Endothelial cell (in vitro differentiated cells): ENCODE measurements around the gene CTNNA3. TPM values are rescaled to one million over a fixed set of nuclear protein-coding genes. Genes with fewer than 3 reads are reported as not detected.
A peak's percentile ranks its signal among the peaks of the same experiment; 100 is the strongest.
"Not testable (repeated sequence)": the region's sequence is repeated elsewhere in the genome, so short reads cannot be mapped to it uniquely, and the experiment has no call there.

Experiments
- DNase-seq: peaks from one replicate; pipeline ENCODE4 v3.0.0; 2021; ENCODE audit warnings: low spot score
- H3K27ac Mint-ChIP-seq: one replicate; pipeline ENCODE4 v1.8.0; 2021; ENCODE audit warnings: mixed read lengths, inconsistent platforms; ENCODE audit not compliant: unreplicated experiment
- H3K27me3 Mint-ChIP-seq: one replicate; pipeline ENCODE4 v1.8.0; 2021; ENCODE audit warnings: mild to moderate bottlenecking, moderate library complexity, mixed read lengths, inconsistent platforms; ENCODE audit not compliant: unreplicated experiment
- H3K36me3 Mint-ChIP-seq: one replicate; pipeline ENCODE4 v1.8.0; 2021; ENCODE audit warnings: mild to moderate bottlenecking, low read depth, mixed read lengths, inconsistent platforms; ENCODE audit not compliant: unreplicated experiment
- H3K4me1 Mint-ChIP-seq: one replicate; pipeline ENCODE4 v1.8.0; 2021; ENCODE audit warnings: mild to moderate bottlenecking, mixed read lengths, inconsistent platforms; ENCODE audit not compliant: unreplicated experiment
- H3K4me3 Mint-ChIP-seq: one replicate; pipeline ENCODE4 v1.8.0; 2021; ENCODE audit warnings: mild to moderate bottlenecking, mixed read lengths, inconsistent platforms; ENCODE audit not compliant: unreplicated experiment
- H3K9me3 Mint-ChIP-seq: one replicate; pipeline ENCODE4 v1.8.0; 2021; ENCODE audit warnings: mixed read lengths, inconsistent platforms; ENCODE audit not compliant: unreplicated experiment
- total RNA-seq: library from RNA; stranded (reverse); fragmentation: NEBNext Ultra II Directional; extraction: Animal tissue kit (Norgen Biotek cat#: 25700); gene quantifications from one replicate; pipeline ENCODE4 v1.2.1, GENCODE V29; 2021; ENCODE audit not compliant: unreplicated experiment
- TF ChIP-seq, protein P1 (sequence below): fragments of 200-600 bp; sonication (generic); IDR thresholded peaks from one replicate; pipeline ENCODE4 v1.5.0; 2021; ENCODE audit warnings: antibody characterized with exemption; ENCODE audit not compliant: unreplicated experiment

Gene CTNNA3
- total RNA-seq, 1 donor from 2014 or later = 2.3 TPM

DNA sequence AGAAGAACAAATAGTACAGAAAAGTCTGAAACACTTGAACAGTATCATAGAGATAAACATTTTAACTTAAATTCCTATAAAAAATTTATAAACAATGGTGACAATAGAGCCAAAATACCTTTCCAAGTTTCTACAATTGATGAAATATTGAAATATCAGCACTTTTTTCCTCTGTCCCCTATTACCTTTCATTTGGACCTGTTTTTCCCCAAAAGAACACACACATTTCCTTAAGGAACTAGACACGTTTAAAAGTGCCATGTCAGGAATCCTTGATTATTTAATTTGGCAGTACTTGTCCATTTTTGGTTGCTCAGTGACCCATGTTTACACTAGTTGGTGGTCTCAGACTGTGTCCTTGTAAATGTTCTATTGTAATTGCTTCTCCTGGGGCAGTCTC is 162.6 kb downstream of the CTNNA3 start:
- no peaks in the 10 kb centered on the region for H3K27me3 Mint-ChIP-seq
- DNase-seq = no peak
- no peaks in the 10 kb centered on the region for H3K4me1 Mint-ChIP-seq
- H3K27ac Mint-ChIP-seq = no peak overlapping the region
- TF ChIP-seq, protein P1, sequence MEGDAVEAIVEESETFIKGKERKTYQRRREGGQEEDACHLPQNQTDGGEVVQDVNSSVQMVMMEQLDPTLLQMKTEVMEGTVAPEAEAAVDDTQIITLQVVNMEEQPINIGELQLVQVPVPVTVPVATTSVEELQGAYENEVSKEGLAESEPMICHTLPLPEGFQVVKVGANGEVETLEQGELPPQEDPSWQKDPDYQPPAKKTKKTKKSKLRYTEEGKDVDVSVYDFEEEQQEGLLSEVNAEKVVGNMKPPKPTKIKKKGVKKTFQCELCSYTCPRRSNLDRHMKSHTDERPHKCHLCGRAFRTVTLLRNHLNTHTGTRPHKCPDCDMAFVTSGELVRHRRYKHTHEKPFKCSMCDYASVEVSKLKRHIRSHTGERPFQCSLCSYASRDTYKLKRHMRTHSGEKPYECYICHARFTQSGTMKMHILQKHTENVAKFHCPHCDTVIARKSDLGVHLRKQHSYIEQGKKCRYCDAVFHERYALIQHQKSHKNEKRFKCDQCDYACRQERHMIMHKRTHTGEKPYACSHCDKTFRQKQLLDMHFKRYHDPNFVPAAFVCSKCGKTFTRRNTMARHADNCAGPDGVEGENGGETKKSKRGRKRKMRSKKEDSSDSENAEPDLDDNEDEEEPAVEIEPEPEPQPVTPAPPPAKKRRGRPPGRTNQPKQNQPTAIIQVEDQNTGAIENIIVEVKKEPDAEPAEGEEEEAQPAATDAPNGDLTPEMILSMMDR = no peak
- H3K36me3 Mint-ChIP-seq = peaks cover 4% of the 10 kb centered on the region
- no peaks in the 10 kb centered on the region for H3K9me3 Mint-ChIP-seq
- no peak overlapping the region for H3K4me3 Mint-ChIP-seq

DNA sequence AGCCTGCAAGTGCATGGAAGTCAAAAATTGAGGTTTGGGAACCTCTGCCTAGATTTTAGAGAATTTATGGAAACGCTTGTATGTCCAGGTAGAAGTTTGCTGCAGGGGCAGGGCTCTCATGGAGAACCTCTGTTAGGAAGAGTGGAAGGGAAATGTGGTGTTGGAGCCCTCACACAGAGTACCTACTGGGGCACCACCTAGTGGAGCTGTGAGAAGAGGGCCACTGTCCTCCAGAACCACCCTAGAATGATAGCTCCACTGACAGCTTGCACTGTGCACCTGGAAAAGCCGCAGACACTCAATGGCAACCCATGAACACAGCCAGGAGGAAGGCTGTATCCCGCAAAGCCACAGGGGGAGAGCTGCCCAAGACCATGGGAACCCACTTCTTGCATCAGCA is 165.0 kb downstream of the CTNNA3 start:
- H3K27ac Mint-ChIP-seq, H3K9me3 Mint-ChIP-seq, H3K4me3 Mint-ChIP-seq, H3K27me3 Mint-ChIP-seq, H3K4me1 Mint-ChIP-seq, DNase-seq, H3K36me3 Mint-ChIP-seq: not testable (repeated sequence)

DNA sequence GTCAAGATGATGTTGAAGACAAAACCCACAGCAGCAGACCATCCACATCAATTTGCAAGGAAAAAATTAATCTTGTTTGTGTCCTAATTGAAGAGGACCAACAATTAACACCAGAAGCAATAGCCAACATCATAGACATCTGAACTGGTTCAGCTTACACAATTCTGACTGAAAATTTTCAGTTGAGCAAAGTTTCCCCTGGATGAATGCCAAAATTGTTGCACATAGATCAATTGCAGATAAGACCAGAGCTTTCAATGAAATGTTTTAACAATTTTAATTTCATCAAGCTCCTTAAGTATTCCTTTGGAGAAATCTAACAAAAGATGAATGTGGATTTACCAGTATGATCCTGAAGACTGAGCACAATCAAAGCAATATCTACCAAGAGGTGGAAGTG is 168.6 kb downstream of the CTNNA3 start:
- TF ChIP-seq, protein P1 = no peak
- Mint-ChIP-seq H3K27ac (no peak overlapping the region), H3K4me3 (no peak overlapping the region), H3K4me1 (no peaks in the 10 kb centered on the region), H3K36me3 (peaks cover 4% of the 10 kb centered on the region), H3K9me3 (no peaks in the 10 kb centered on the region), H3K27me3 (no peaks in the 10 kb centered on the region)
- DNase-seq = no peak

DNA sequence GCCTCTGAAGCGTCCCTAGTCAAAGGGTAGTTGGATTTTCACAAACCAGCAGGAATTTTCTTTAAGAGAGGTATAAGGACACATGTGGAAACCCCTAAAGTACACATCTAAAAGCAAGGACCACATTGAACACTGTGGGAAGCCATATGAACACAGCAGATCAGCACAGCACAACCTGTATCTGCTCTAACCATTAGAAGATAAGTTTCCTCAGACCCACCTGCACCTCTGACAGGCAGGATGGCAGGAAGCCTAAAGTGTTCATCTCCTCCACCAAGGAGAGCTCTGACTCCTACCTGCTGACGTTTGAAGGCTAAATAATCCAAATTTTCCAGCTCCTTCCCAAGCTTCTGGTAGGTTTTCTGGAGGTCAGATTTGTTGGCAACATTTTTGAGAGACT is 174.4 kb downstream of the CTNNA3 start:
- TF ChIP-seq, protein P1 = no peak
- H3K4me1 Mint-ChIP-seq = no peaks in the 10 kb centered on the region
- no peaks in the 10 kb centered on the region for H3K27me3 Mint-ChIP-seq

DNA sequence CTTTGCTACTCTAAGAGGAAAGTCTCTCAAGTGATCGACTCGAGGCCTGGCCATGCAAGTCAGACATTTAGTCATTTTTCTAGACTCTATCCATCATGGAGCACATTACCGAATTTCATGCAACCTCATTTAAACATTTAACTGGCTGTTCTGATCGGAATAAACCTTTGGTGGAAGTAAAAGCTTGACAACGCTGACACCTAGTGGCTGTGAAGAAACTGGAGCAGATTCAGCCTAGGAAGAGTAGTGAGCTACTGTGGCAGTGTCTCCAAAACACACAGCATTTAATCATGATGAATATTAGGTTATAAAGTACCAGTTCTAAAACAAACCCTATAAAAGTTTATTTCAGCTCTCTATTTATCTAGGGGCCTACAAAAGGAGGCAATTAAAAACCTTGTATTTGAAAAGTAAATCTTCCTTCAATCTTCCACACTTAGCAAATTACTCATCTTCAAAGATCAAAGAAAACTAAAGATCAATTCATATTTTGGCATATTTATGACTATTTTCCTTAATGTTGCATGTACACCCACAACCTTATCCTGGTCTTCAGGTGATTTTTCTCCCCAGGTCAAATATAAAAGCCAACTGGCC is 175.0 kb downstream of the CTNNA3 start:
- Mint-ChIP-seq H3K4me3 (no peak overlapping the region), H3K4me1 (no peaks in the 10 kb centered on the region), H3K36me3 (no peaks in the 10 kb centered on the region), H3K27ac (no peak overlapping the region), H3K9me3 (no peaks in the 10 kb centered on the region), H3K27me3 (no peaks in the 10 kb centered on the region)
- peak; percentile 42 for DNase-seq
- TF ChIP-seq, protein P1 = peak; percentile 71

More for the DNA sequence above, 174.4 kb downstream of the CTNNA3 start:
- no peak overlapping the region for H3K27ac Mint-ChIP-seq
- DNase-seq = no peak
- H3K9me3 Mint-ChIP-seq = no peaks in the 10 kb centered on the region
- H3K36me3 Mint-ChIP-seq = no peaks in the 10 kb centered on the region
- H3K4me3 Mint-ChIP-seq = no peak overlapping the region
